Mesenchymal stem cell (in vitro differentiated cells and primary cell): ENCODE measurements around the gene DNMT3L.

ENCODE experiments used
- DNase-seq: peaks from one replicate; pipeline ENCODE4 v3.0.0-alpha.2; 2013
- H2AFZ ChIP-seq: one replicate; pipeline ENCODE4 v1.6.1; 2013; ENCODE audit warnings: low read depth, mild to moderate bottlenecking, control low read depth, inconsistent platforms, low read length, moderate library complexity
- H2AK5ac ChIP-seq: 2 replicates; pipeline ENCODE4 v1.6.1; 2013; ENCODE audit warnings: low read length, moderate library complexity, mild to moderate bottlenecking, inconsistent platforms; ENCODE audit not compliant: severe bottlenecking
- H2BK120ac ChIP-seq: one replicate; pipeline ENCODE4 v1.6.1; 2013; ENCODE audit warnings: low read depth, mild to moderate bottlenecking, inconsistent platforms, low read length, moderate library complexity
- H2BK12ac ChIP-seq, 2 experiments: one replicate each; pipeline ENCODE4 v1.6.1; 2013; ENCODE audit warnings: inconsistent platforms in 2 of 2, low read length in 2 of 2, mild to moderate bottlenecking in 2 of 2, moderate library complexity in 2 of 2, control low read depth in 1 of 2
- H2BK15ac ChIP-seq: one replicate; pipeline ENCODE4 v1.6.1; 2013; ENCODE audit warnings: mild to moderate bottlenecking, low read depth, inconsistent platforms; ENCODE audit not compliant: poor library complexity, severe bottlenecking
- H2BK5ac ChIP-seq: 2 replicates; pipeline ENCODE4 v1.6.1; 2013; ENCODE audit warnings: low read depth, mild to moderate bottlenecking, low read length, control low read depth, inconsistent platforms; ENCODE audit not compliant: poor library complexity, severe bottlenecking
- H3K14ac ChIP-seq, 2 experiments: one replicate each; pipeline ENCODE4 v1.6.1; 2013; ENCODE audit warnings: inconsistent platforms in 2 of 2, low read length in 2 of 2, control low read depth in 1 of 2, mild to moderate bottlenecking in 1 of 2, moderate library complexity in 1 of 2
- H3K18ac ChIP-seq, 2 experiments: one replicate each; pipeline ENCODE4 v1.6.1; 2013; ENCODE audit warnings: inconsistent platforms in 2 of 2, low read length in 2 of 2, control low read depth in 1 of 2, low read depth in 1 of 2, mild to moderate bottlenecking in 1 of 2
- H3K23ac ChIP-seq, 2 experiments: one replicate each; pipeline ENCODE4 v1.6.1; 2013; ENCODE audit warnings: inconsistent platforms in 2 of 2, low read length in 2 of 2, mild to moderate bottlenecking in 2 of 2, moderate library complexity in 2 of 2, control low read depth in 1 of 2
- H3K27ac ChIP-seq: 2 replicates; pipeline ENCODE4 v1.5.1; 2013; ENCODE audit warnings: mild to moderate bottlenecking, moderate library complexity, low read length, control low read depth, inconsistent platforms; ENCODE audit not compliant: poor library complexity, severe bottlenecking
- H3K27me3 ChIP-seq, 2 experiments: 2 replicates each; pipeline versions ENCODE4 v1.6.1 to v1.7.0; 2013; ENCODE audit warnings: low read length in 2 of 2, mild to moderate bottlenecking in 2 of 2, moderate library complexity in 2 of 2, control low read depth in 1 of 2, inconsistent platforms in 1 of 2; ENCODE audit not compliant: control insufficient read depth in 1 of 2, insufficient read depth in 1 of 2
- H3K36me3 ChIP-seq, 2 experiments: 2 replicates each; pipeline versions ENCODE4 v1.6.1 to v1.7.0; 2013; ENCODE audit warnings: low read length in 2 of 2, control low read depth in 1 of 2, inconsistent platforms in 1 of 2, low read depth in 1 of 2, mild to moderate bottlenecking in 1 of 2; ENCODE audit not compliant: insufficient read depth in 2 of 2, control insufficient read depth in 1 of 2
- H3K4ac ChIP-seq, 2 experiments: one replicate each; pipeline ENCODE4 v1.6.1; 2013; ENCODE audit warnings: inconsistent platforms in 2 of 2, low read length in 2 of 2, mild to moderate bottlenecking in 2 of 2, moderate library complexity in 2 of 2, control low read depth in 1 of 2, low read depth in 1 of 2
- H3K4me1 ChIP-seq: 2 replicates; pipeline ENCODE4 v1.6.1; 2013; ENCODE audit warnings: low read depth, low read length, control low read depth; ENCODE audit not compliant: control insufficient read depth, insufficient read depth
- H3K4me2 ChIP-seq: 2 replicates; pipeline ENCODE4 v1.6.1; 2013; ENCODE audit warnings: low read length, mild to moderate bottlenecking, inconsistent platforms; ENCODE audit not compliant: poor library complexity, severe bottlenecking
- H3K4me3 ChIP-seq, 2 experiments: 2 replicates each; pipeline versions ENCODE4 v1.5.1 to v1.7.0; 2013; ENCODE audit warnings: low read length in 2 of 2, mild to moderate bottlenecking in 2 of 2, control low read depth in 1 of 2, low read depth in 1 of 2; ENCODE audit not compliant: insufficient read depth in 1 of 2
- H3K79me1 ChIP-seq: replicated peaks from 2 replicates; pipeline ENCODE4 v1.6.1; 2013; ENCODE audit warnings: mild to moderate bottlenecking, control low read depth, low read length, inconsistent platforms; ENCODE audit not compliant: poor library complexity, severe bottlenecking
- H3K9ac ChIP-seq: 2 replicates; pipeline ENCODE4 v1.7.0; 2013; ENCODE audit warnings: mild to moderate bottlenecking, low read length, moderate library complexity
- H3K9me3 ChIP-seq: 2 replicates; pipeline ENCODE4 v1.7.0; 2013; ENCODE audit warnings: mild to moderate bottlenecking, low read length; ENCODE audit not compliant: control insufficient read depth
- H4K8ac ChIP-seq: one replicate; pipeline ENCODE4 v1.6.1; 2013; ENCODE audit warnings: inconsistent platforms, mild to moderate bottlenecking, low read length, moderate library complexity
- H4K91ac ChIP-seq: one replicate; pipeline ENCODE4 v1.6.1; 2013; ENCODE audit warnings: mild to moderate bottlenecking, low read length, inconsistent platforms
- WGBS: methylation state at CpG from one replicate; pipeline ENCODE4 v1.1.7; 2013; ENCODE audit warnings: mixed read lengths; 5-methylcytosine and 5-hydroxymethylcytosine counted together

The DNMT3L gene

DNA sequence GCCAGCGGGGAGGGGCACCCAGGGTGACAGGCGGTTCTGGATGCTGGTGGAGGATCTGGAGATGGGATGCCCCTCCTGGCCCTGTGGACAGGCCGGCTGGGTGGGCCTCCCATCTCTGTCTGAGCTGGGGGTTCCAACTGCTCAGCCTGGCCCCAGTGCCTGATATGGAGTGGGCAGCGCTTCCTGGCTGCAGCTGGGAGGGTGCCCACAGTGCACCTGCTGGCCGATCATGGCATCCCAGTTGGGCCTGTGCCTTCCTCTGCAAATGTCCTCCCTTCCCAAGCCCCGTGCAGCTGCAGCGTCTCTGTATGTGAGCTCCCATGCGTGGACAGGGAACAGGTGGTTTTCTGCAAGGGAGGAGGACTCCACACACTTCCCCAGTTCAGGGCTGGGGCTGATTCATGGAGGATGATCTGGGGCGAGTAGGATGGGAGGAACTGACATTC lies 40.3 kb upstream of the DNMT3L start:
- Histone ChIP-seq H3K9me3 (no peaks in the 10 kb centered on the region), H3K27me3 (peaks cover 0 to 3% of the 10 kb centered on the region in 2 experiments), H2BK12ac (peak overlapping the region in 1 of 2 experiments; percentile 29), H3K4me1 (peaks cover 55% of the 10 kb centered on the region), H3K18ac (no peak overlapping the region), H3K4ac (no peak overlapping the region), H3K4me3 (no peak overlapping the region), H2AFZ (no peak overlapping the region), H3K79me1 (peaks cover 40% of the 10 kb centered on the region), H2BK15ac (no peak overlapping the region), H4K91ac (no peak overlapping the region), H4K8ac (no peak overlapping the region), H3K14ac (no peak overlapping the region), H2BK5ac (no peak overlapping the region), H2AK5ac (no peak overlapping the region), H3K23ac (no peak overlapping the region), H3K27ac (no peak overlapping the region), H2BK120ac (no peak overlapping the region), H3K4me2 (no peak overlapping the region), H3K9ac (no peak overlapping the region), H3K36me3 (peaks cover under 1 to 18% of the 10 kb centered on the region in 2 experiments)
- no peak for DNase-seq
- WGBS: 86% methylated on average over 9 of the region's 9 CpGs

DNA sequence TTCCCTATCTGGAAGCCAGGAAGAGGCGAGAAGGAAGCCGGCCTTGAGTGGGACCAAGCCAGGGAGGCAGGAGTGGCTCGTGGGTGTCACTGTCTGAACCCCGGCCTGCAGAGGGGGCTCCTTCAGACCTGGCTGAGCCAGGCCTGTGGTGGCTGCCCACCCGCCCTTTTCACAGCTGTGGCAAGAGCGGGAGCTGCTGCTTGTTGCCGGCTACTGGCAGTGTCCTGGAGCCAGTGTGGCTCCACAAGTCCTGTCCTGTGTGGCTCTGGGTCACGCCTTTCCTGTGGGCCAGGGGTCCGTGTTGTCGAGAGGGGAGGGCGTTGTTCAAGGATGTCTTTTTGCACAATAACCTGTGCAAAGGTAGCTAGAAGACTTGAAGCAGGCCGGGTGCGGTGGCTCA lies 39.4 kb upstream of the DNMT3L start:
- H3K9ac ChIP-seq: peak overlapping the region; percentile 85
- H2AK5ac ChIP-seq: no peak overlapping the region
- H3K27ac ChIP-seq: no peak overlapping the region
- no peak overlapping the region for H2BK12ac ChIP-seq
- peak overlapping the region in 1 of 2 experiments; percentile 42 for H3K23ac ChIP-seq
- H3K4ac ChIP-seq: no peak overlapping the region
- H3K9me3 ChIP-seq: no peaks in the 10 kb centered on the region
- no peak overlapping the region for H2BK120ac ChIP-seq
- peak overlapping the region; percentile 92 for H3K4me2 ChIP-seq
- 91% methylated on average over 13 of the region's 13 CpGs for WGBS
- H2BK15ac ChIP-seq: no peak overlapping the region
- H2AFZ ChIP-seq: no peak overlapping the region
- peaks cover 0 to 9% of the 10 kb centered on the region in 2 experiments for H3K36me3 ChIP-seq
- H3K4me3 ChIP-seq: peak overlapping the region in 1 of 2 experiments; percentile 87
- H4K8ac ChIP-seq: no peak overlapping the region
- H4K91ac ChIP-seq: no peak overlapping the region
- peaks cover 33% of the 10 kb centered on the region for H3K79me1 ChIP-seq
- H3K18ac ChIP-seq: peak overlapping the region in 1 of 2 experiments; percentile 35
- DNase-seq: no peak
- H3K4me1 ChIP-seq: peaks cover 56% of the 10 kb centered on the region
- peaks cover 1 to 4% of the 10 kb centered on the region in 2 experiments for H3K27me3 ChIP-seq
- no peak overlapping the region for H3K14ac ChIP-seq
- no peak overlapping the region for H2BK5ac ChIP-seq

DNA sequence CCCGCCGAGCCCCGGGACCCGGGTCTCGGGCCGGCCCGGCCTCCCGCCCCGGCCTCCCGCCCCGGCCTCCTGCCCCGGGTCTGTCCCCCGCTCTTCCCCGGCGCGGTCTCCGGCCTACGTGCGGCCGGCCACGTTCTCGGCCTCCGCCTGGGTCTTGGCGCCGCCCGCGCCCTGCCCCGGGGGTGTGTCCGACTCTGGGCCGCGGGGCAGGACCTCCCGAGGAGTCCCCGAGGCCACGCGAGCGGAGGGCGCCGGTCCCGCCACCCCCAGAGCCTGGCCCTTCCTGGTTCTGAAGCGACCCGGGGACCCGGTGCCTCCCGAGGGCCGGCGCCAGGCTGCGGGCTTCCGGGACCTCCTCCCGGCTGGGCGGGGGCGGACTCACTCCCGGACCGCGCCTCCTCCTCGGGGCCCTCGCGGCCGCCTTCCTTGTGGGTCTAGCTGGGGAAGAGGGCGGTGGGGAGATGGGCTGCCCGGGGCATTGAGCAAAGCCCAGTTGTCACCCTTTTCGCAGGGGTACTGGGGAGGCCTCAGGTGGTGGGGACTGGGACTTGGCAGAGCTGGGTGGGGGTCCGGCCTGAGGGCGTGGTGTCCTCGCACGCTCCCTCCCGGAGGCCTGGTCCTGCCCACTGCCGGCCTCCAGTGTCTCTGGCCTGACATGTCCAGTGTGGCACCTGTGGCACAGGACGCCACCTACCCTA lies 38.7 kb upstream of the DNMT3L start:
- peak; percentile 63 for DNase-seq
- H3K9me3 ChIP-seq: no peaks in the 10 kb centered on the region
- peak overlapping the region; percentile 42 to 64 for H3K4ac ChIP-seq
- H3K23ac ChIP-seq: no peak overlapping the region
- H2AFZ ChIP-seq: peak overlapping the region; percentile 32
- peak overlapping the region; percentile 85 for H3K9ac ChIP-seq
- no peak overlapping the region for H2BK15ac ChIP-seq
- H2BK5ac ChIP-seq: peak overlapping the region; percentile 26
- peak overlapping the region; percentile 79 for H4K8ac ChIP-seq
- peak overlapping the region in 1 of 2 experiments; percentile 92 for H3K14ac ChIP-seq
- peaks cover 0 to 8% of the 10 kb centered on the region in 2 experiments for H3K36me3 ChIP-seq
- H3K27me3 ChIP-seq: peaks cover 4 to 9% of the 10 kb centered on the region in 2 experiments
- no peak overlapping the region for H3K27ac ChIP-seq
- peak overlapping the region; percentile 85 to 87 for H3K4me3 ChIP-seq
- peak overlapping the region; percentile 56 for H4K91ac ChIP-seq
- H3K4me2 ChIP-seq: peak overlapping the region; percentile 92
- H2AK5ac ChIP-seq: no peak overlapping the region
- peak overlapping the region; percentile 91 for H2BK120ac ChIP-seq
- H3K18ac ChIP-seq: peak overlapping the region; percentile 75 to 87
- H3K79me1 ChIP-seq: peaks cover 26% of the 10 kb centered on the region
- peaks cover 60% of the 10 kb centered on the region for H3K4me1 ChIP-seq
- H2BK12ac ChIP-seq: no peak overlapping the region
- 4% methylated on average over 46 of the region's 67 CpGs for WGBS

DNA sequence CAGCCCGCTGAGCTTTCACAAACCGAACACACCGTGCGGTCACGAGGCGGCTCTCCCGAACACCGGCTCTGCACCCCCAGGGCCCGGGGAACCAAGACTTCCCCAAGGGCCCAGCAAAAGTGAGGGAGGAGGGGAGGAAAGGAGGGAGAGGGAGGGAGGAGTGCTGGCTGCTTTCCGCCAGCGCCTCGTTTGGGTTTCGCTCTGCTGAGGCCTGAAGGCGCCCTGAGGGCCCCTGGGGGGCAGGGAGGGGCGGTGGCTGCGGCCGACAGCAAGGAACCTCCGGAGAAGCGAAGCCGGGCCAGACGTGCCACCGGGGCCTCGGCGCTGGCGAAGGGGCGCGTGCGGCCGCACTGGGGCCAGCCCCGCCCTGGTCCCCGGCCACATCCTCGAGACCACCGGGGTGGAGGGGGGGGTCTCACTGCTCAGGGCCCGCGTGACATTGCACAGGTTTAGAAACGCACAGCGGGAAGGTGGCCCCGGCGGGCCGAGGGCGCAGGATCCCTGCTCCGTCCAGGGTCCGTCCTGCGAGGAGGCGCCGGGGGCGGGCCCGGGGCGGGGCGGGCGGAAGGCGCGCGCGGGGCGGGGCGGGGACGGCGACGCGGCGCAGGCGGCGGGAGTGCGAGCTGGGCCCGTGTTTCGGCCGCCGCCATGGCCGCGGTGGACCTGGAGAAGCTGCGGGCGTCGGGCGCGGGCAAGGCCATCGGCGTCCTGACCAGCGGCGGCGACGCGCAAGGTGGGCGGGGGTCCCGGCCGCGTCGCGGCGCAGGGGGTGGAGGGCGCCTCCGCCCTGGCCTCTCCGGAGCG lies 38.0 kb upstream of the DNMT3L start, which contains the start of gene PFKL:
TSS of gene PFKL (plus strand) at position 596 of the 804 bp plus-strand sequence. CDS start at position 649, 53 bp downstream.
- peak within 1 kb of the TSS; percentile 90 for H4K91ac ChIP-seq
- peak within 1 kb of the TSS; percentile 89 for H3K9ac ChIP-seq
- peak within 1 kb of the TSS; percentile 93 for H3K4me2 ChIP-seq
- peaks cover 0 to 8% of the 10 kb centered on the region in 2 experiments for H3K36me3 ChIP-seq
- DNase-seq: peak; percentile 71
- 1% methylated on average over 49 of the region's 94 CpGs for WGBS
- peak within 1 kb of the TSS; percentile 51 for H2BK5ac ChIP-seq
- H3K79me1 ChIP-seq: peaks cover 22% of the 10 kb centered on the region
- peak within 1 kb of the TSS in 1 of 2 experiments; percentile 94 for H3K14ac ChIP-seq
- peak within 1 kb of the TSS; percentile 73 to 78 for H2BK12ac ChIP-seq
- peaks cover 61% of the 10 kb centered on the region for H3K4me1 ChIP-seq
- peak within 1 kb of the TSS; percentile 91 to 96 for H3K18ac ChIP-seq
- H3K27ac ChIP-seq: no peak within 1 kb of the TSS
- peak within 1 kb of the TSS; percentile 83 for H2BK15ac ChIP-seq
- H2AFZ ChIP-seq: peak within 1 kb of the TSS; percentile 34
- peak within 1 kb of the TSS; percentile 69 to 95 for H3K4ac ChIP-seq
- H4K8ac ChIP-seq: peak within 1 kb of the TSS; percentile 97
- peak within 1 kb of the TSS; percentile 85 to 87 for H3K4me3 ChIP-seq
- H2AK5ac ChIP-seq: no peak within 1 kb of the TSS
- H3K27me3 ChIP-seq: peaks cover 10 to 15% of the 10 kb centered on the region in 2 experiments
- no peak within 1 kb of the TSS for H3K23ac ChIP-seq
- H3K9me3 ChIP-seq: no peaks in the 10 kb centered on the region
- H2BK120ac ChIP-seq: peak within 1 kb of the TSS; percentile 93
